GM21367 (cell line): ENCODE results near the gene PLAAT5.
"Not testable (repeated sequence)": the region's sequence is repeated elsewhere in the genome, so short reads cannot be mapped to it uniquely, and the experiment has no call there.

Source experiments
- ATAC-seq: cut with Tn5 transposase; IDR thresholded peaks from one replicate; pipeline ENCODE4 v1.9.1; 2021; ENCODE audit not compliant: unreplicated experiment

PLAAT5 gene

GRCh38 chr11:63490551-63491239 lies at the start of gene PLAAT5:
Gene PLAAT5, minus strand, starts transcription at chr11:63491167. Its CDS starts 133 bp downstream, at chr11:63491034.
- no peak for ATAC-seq

- no peak for ATAC-seq
Observed at GRCh38 chr11:63537293-63538101, 46.5 kb upstream of the PLAAT5 start.

- ATAC-seq = no peak
Observed at GRCh38 chr11:63536669-63537292, 45.8 kb upstream of the PLAAT5 start, which contains the start of gene PLAAT4. Gene PLAAT4, plus strand, starts transcription at chr11:63536808. Its CDS starts 61 bp downstream, at chr11:63536869.

- no peak for ATAC-seq
Observed at GRCh38 chr11:63535734-63536133, 44.8 kb upstream of the PLAAT5 start.

- ATAC-seq = no peak
Observed at GRCh38 chr11:63534895-63535461, 44.0 kb upstream of the PLAAT5 start.

GRCh38 chr11:63534076-63534475 lies 43.1 kb upstream of the PLAAT5 start:
- ATAC-seq = no peak

GRCh38 chr11:63532799-63533475 lies 42.0 kb upstream of the PLAAT5 start:
- ATAC-seq = no peak

GRCh38 chr11:63532117-63532516 lies 41.1 kb upstream of the PLAAT5 start:
- ATAC-seq = no peak

- peak; percentile 59 for ATAC-seq
Observed at GRCh38 chr11:63531074-63531792, 40.3 kb upstream of the PLAAT5 start.

GRCh38 chr11:63530021-63530420 lies 39.1 kb upstream of the PLAAT5 start:
- no peak for ATAC-seq

GRCh38 chr11:63529373-63529772 lies 38.4 kb upstream of the PLAAT5 start:
- ATAC-seq = not testable (repeated sequence)

GRCh38 chr11:63528729-63529278 lies 37.8 kb upstream of the PLAAT5 start:
- ATAC-seq = not testable (repeated sequence)

- ATAC-seq = not testable (repeated sequence)
Observed at GRCh38 chr11:63528156-63528555, 37.2 kb upstream of the PLAAT5 start.

GRCh38 chr11:63527667-63528066 lies 36.7 kb upstream of the PLAAT5 start:
- ATAC-seq = no peak

GRCh38 chr11:63523151-63523550 lies 32.2 kb upstream of the PLAAT5 start:
- no peak for ATAC-seq

GRCh38 chr11:63521896-63522295 lies 30.9 kb upstream of the PLAAT5 start:
- no peak for ATAC-seq

- no peak for ATAC-seq
Observed at GRCh38 chr11:63520606-63521170, 29.7 kb upstream of the PLAAT5 start.

GRCh38 chr11:63518548-63518947 lies 27.6 kb upstream of the PLAAT5 start:
- ATAC-seq = no peak

- ATAC-seq = no peak
Observed at GRCh38 chr11:63517156-63517555, 26.2 kb upstream of the PLAAT5 start.
